HEK293 (cell line): ENCODE measurements around the gene ZNF709.

Experiments
- HOXD13 ChIP-seq: sonication (generic); formaldehyde crosslinking; IDR thresholded peaks from 2 replicates; pipeline ENCODE4 v1.8.0; 2022; ENCODE audit warnings: missing genetic modification reagents, borderline replicate concordance
- KLF9 ChIP-seq: fragments of 450-650 bp; formaldehyde crosslinking; IDR thresholded peaks from 2 replicates; pipeline ENCODE4 v1.5.1; 2016; ENCODE audit warnings: missing biosample characterization, missing genetic modification characterization, low read depth
- MZF1 ChIP-seq: fragments of 450-650 bp; formaldehyde crosslinking; IDR thresholded peaks from 2 replicates; pipeline ENCODE4 v1.5.1; 2017; ENCODE audit warnings: missing biosample characterization, missing genetic modification characterization, borderline replicate concordance
- PBX3 ChIP-seq: sonication (generic); formaldehyde crosslinking; IDR thresholded peaks from 2 replicates; pipeline ENCODE4 v1.8.1; 2022; ENCODE audit warnings: mild to moderate bottlenecking, moderate library complexity, missing genetic modification reagents
- SP2 ChIP-seq: fragments of 450-650 bp; formaldehyde crosslinking; IDR thresholded peaks from 2 replicates; pipeline ENCODE4 v1.5.1; 2016; ENCODE audit warnings: missing biosample characterization, missing genetic modification characterization
- SP3 ChIP-seq: fragments of 450-650 bp; formaldehyde crosslinking; IDR thresholded peaks from 2 replicates; pipeline ENCODE4 v1.5.1; 2016; ENCODE audit warnings: missing biosample characterization, missing genetic modification characterization
- SP7 ChIP-seq: fragments of 450-650 bp; formaldehyde crosslinking; IDR thresholded peaks from 2 replicates; pipeline ENCODE4 v1.5.1; 2016; ENCODE audit warnings: missing biosample characterization, missing genetic modification characterization
- ZBTB20 ChIP-seq: fragments of 450-650 bp; formaldehyde crosslinking; IDR thresholded peaks from 2 replicates; pipeline ENCODE4 v1.5.1; 2016; ENCODE audit warnings: missing biosample characterization, missing genetic modification characterization
- ZFHX2 ChIP-seq: fragments of 450-650 bp; formaldehyde crosslinking; conservative IDR thresholded peaks from 2 replicates; pipeline ENCODE4 v1.5.1; 2016; ENCODE audit warnings: missing biosample characterization, missing genetic modification characterization
- ZNF133 ChIP-seq: fragments of 450-650 bp; formaldehyde crosslinking; IDR thresholded peaks from 2 replicates; pipeline ENCODE4 v1.5.1; 2016; ENCODE audit warnings: missing biosample characterization, missing genetic modification characterization
- ZNF146 ChIP-seq: fragments of 450-650 bp; formaldehyde crosslinking; IDR thresholded peaks from 2 replicates; pipeline ENCODE4 v1.5.1; 2016; ENCODE audit warnings: missing biosample characterization, missing genetic modification characterization
- ZNF157 ChIP-seq: fragments of 450-650 bp; formaldehyde crosslinking; IDR thresholded peaks from 2 replicates; pipeline ENCODE4 v1.5.1; 2016; ENCODE audit warnings: missing biosample characterization, missing genetic modification characterization
- ZNF221 ChIP-seq: fragments of 450-650 bp; formaldehyde crosslinking; IDR thresholded peaks from 2 replicates; pipeline ENCODE4 v1.5.1; 2017; ENCODE audit warnings: missing biosample characterization, missing genetic modification characterization, borderline replicate concordance
- ZNF274 ChIP-seq, 2 experiments: fragments of 200-500 bp in 1 of 2; fragments of 450-650 bp in 1 of 2; sonication (Bioruptor generic) in 1 of 2; formaldehyde crosslinking in 1 of 2; IDR thresholded peaks; 2 replicates each; pipeline versions ENCODE4 v1.5.1 to v1.6.1; 2014 to 2016; ENCODE audit warnings: borderline replicate concordance in 1 of 2, inconsistent platforms in 1 of 2, low read length in 1 of 2, missing biosample characterization in 1 of 2, missing genetic modification characterization in 1 of 2
- ZNF341 ChIP-seq: fragments of 450-650 bp; formaldehyde crosslinking; IDR thresholded peaks from 2 replicates; pipeline ENCODE4; 2016; ENCODE audit warnings: low read depth, missing biosample characterization, missing genetic modification characterization
- ZNF354C ChIP-seq: fragments of 450-650 bp; formaldehyde crosslinking; IDR thresholded peaks from 2 replicates; pipeline ENCODE4 v1.5.1; 2016; ENCODE audit warnings: missing biosample characterization, missing genetic modification characterization, low read depth, borderline replicate concordance
- ZNF391 ChIP-seq: fragments of 450-650 bp; formaldehyde crosslinking; IDR thresholded peaks from 2 replicates; pipeline ENCODE4 v1.5.1; 2016; ENCODE audit warnings: low read depth, missing biosample characterization, missing genetic modification characterization, borderline replicate concordance
- ZNF621 ChIP-seq: fragments of 450-650 bp; formaldehyde crosslinking; IDR thresholded peaks from 2 replicates; pipeline ENCODE4 v1.5.1; 2017; ENCODE audit warnings: missing biosample characterization, missing genetic modification characterization
- ZNF623 ChIP-seq: fragments of 450-650 bp; formaldehyde crosslinking; IDR thresholded peaks from 2 replicates; pipeline ENCODE4 v1.5.1; 2016; ENCODE audit warnings: missing biosample characterization, missing genetic modification characterization
- ZNF658 ChIP-seq: fragments of 450-650 bp; formaldehyde crosslinking; IDR thresholded peaks from 2 replicates; pipeline ENCODE4; 2016; ENCODE audit warnings: missing biosample characterization, missing genetic modification characterization
- ZNF660 ChIP-seq: fragments of 450-650 bp; IDR thresholded peaks from 2 replicates; pipeline ENCODE4 v1.5.1; 2018; ENCODE audit warnings: missing biosample characterization, mild to moderate bottlenecking, missing genetic modification characterization
- ZNF768 ChIP-seq: fragments of 450-650 bp; formaldehyde crosslinking; IDR thresholded peaks from 2 replicates; pipeline ENCODE4 v1.5.1; 2018; ENCODE audit warnings: missing biosample characterization, mild to moderate bottlenecking, missing genetic modification characterization
- ZNF791 ChIP-seq: fragments of 450-650 bp; formaldehyde crosslinking; IDR thresholded peaks from 2 replicates; pipeline ENCODE4 v1.5.1; 2016; ENCODE audit warnings: missing biosample characterization, missing genetic modification characterization
- TF ChIP-seq, protein P1 (sequence below): fragments of 450-650 bp; formaldehyde crosslinking; IDR thresholded peaks from 2 replicates; pipeline ENCODE4 v1.5.1; 2017; ENCODE audit warnings: missing biosample characterization, missing genetic modification characterization
- TF ChIP-seq, protein P2 (sequence below): fragments of 450-650 bp; formaldehyde crosslinking; IDR thresholded peaks from 2 replicates; pipeline ENCODE4 v1.5.1; 2017; ENCODE audit warnings: missing biosample characterization, missing genetic modification characterization
- TF ChIP-seq, protein P3 (sequence below): IDR thresholded peaks from 2 replicates; pipeline ENCODE4 v1.6.1; 2011; ENCODE audit warnings: mild to moderate bottlenecking, low read depth, low read length, borderline replicate concordance
- TF ChIP-seq, protein P4 (sequence below): fragments of 450-650 bp; formaldehyde crosslinking; IDR thresholded peaks from 2 replicates; pipeline ENCODE4 v1.5.1; 2016; ENCODE audit warnings: missing biosample characterization, missing genetic modification characterization
- TF ChIP-seq, protein P5 (sequence below): fragments of 450-650 bp; formaldehyde crosslinking; IDR thresholded peaks from 2 replicates; pipeline ENCODE4 v1.5.1; 2016; ENCODE audit warnings: missing biosample characterization, missing genetic modification characterization
- TF ChIP-seq, protein P6 (sequence below): fragments of 450-650 bp; formaldehyde crosslinking; IDR thresholded peaks from 2 replicates; pipeline ENCODE4 v1.5.1; 2016; ENCODE audit warnings: missing biosample characterization, missing genetic modification characterization

ZNF709 gene

GRCh38 chr19:12440541-12441316 lies 43.9 kb downstream of the ZNF709 start, which contains the start of gene ZNF443 (continued):
- TF ChIP-seq, protein P1, sequence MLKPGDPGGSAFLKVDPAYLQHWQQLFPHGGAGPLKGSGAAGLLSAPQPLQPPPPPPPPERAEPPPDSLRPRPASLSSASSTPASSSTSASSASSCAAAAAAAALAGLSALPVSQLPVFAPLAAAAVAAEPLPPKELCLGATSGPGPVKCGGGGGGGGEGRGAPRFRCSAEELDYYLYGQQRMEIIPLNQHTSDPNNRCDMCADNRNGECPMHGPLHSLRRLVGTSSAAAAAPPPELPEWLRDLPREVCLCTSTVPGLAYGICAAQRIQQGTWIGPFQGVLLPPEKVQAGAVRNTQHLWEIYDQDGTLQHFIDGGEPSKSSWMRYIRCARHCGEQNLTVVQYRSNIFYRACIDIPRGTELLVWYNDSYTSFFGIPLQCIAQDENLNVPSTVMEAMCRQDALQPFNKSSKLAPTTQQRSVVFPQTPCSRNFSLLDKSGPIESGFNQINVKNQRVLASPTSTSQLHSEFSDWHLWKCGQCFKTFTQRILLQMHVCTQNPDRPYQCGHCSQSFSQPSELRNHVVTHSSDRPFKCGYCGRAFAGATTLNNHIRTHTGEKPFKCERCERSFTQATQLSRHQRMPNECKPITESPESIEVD (tag by site-specific recombination), result no peak
- no peak for TF ChIP-seq ZNF354C (tag by site-specific recombination)
- TF ChIP-seq ZNF157 (tag by site-specific recombination), result no peak
- TF ChIP-seq MZF1 (tag by site-specific recombination), result no peak
- TF ChIP-seq HOXD13 (CRISPR knock-in tag), result no peak
- TF ChIP-seq ZNF146, result no peak
- TF ChIP-seq, protein P2, sequence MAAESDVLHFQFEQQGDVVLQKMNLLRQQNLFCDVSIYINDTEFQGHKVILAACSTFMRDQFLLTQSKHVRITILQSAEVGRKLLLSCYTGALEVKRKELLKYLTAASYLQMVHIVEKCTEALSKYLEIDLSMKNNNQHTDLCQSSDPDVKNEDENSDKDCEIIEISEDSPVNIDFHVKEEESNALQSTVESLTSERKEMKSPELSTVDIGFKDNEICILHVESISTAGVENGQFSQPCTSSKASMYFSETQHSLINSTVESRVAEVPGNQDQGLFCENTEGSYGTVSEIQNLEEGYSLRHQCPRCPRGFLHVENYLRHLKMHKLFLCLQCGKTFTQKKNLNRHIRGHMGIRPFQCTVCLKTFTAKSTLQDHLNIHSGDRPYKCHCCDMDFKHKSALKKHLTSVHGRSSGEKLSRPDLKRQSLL (tag by site-specific recombination), result no peak
- no peak for TF ChIP-seq ZNF791 (tag by site-specific recombination)
- peak; percentile 49; the same call in 1 of the 2 replicates for TF ChIP-seq ZFHX2 (tag by site-specific recombination)
- no peak for TF ChIP-seq ZNF623 (tag by site-specific recombination)
- TF ChIP-seq SP3 (tag by site-specific recombination), result peak; percentile 78
- TF ChIP-seq, protein P3, sequence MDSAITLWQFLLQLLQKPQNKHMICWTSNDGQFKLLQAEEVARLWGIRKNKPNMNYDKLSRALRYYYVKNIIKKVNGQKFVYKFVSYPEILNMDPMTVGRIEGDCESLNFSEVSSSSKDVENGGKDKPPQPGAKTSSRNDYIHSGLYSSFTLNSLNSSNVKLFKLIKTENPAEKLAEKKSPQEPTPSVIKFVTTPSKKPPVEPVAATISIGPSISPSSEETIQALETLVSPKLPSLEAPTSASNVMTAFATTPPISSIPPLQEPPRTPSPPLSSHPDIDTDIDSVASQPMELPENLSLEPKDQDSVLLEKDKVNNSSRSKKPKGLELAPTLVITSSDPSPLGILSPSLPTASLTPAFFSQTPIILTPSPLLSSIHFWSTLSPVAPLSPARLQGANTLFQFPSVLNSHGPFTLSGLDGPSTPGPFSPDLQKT, result no peak
- TF ChIP-seq ZNF391 (tag by site-specific recombination), result no peak
- no peak for TF ChIP-seq ZNF274 (IDR thresholded peaks at IDR 0.05; ENCODE audit: low read length)
- no peak for TF ChIP-seq ZNF274 (tag by site-specific recombination; IDR thresholded peaks at IDR 0.05; ENCODE audit: borderline replicate concordance)
- TF ChIP-seq ZNF621 (tag by site-specific recombination), result no peak
- no peak for TF ChIP-seq ZNF658 (tag by site-specific recombination)
- no peak for TF ChIP-seq ZNF660 (tag by site-specific recombination)
- no peak for TF ChIP-seq PBX3 (CRISPR knock-in tag)
- TF ChIP-seq, protein P4, sequence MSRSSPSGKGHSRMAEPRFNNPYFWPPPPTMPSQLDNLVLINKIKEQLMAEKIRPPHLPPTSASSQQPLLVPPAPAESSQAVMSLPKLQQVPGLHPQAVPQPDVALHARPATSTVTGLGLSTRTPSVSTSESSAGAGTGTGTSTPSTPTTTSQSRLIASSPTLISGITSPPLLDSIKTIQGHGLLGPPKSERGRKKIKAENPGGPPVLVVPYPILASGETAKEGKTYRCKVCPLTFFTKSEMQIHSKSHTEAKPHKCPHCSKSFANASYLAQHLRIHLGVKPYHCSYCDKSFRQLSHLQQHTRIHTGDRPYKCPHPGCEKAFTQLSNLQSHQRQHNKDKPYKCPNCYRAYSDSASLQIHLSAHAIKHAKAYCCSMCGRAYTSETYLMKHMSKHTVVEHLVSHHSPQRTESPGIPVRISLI, result no peak
- peak; percentile 51; the same call in 1 of the 2 replicates for TF ChIP-seq KLF9 (tag by site-specific recombination)
- peak; percentile 91 for TF ChIP-seq SP2 (tag by site-specific recombination)
- TF ChIP-seq ZBTB20 (tag by site-specific recombination), result peak; percentile 93
- TF ChIP-seq ZNF221 (tag by site-specific recombination), result no peak
- peak; percentile 90 for TF ChIP-seq ZNF341 (tag by site-specific recombination)
- TF ChIP-seq ZNF133 (tag by site-specific recombination), result no peak
- TF ChIP-seq ZNF768, result no peak
- TF ChIP-seq, protein P5, sequence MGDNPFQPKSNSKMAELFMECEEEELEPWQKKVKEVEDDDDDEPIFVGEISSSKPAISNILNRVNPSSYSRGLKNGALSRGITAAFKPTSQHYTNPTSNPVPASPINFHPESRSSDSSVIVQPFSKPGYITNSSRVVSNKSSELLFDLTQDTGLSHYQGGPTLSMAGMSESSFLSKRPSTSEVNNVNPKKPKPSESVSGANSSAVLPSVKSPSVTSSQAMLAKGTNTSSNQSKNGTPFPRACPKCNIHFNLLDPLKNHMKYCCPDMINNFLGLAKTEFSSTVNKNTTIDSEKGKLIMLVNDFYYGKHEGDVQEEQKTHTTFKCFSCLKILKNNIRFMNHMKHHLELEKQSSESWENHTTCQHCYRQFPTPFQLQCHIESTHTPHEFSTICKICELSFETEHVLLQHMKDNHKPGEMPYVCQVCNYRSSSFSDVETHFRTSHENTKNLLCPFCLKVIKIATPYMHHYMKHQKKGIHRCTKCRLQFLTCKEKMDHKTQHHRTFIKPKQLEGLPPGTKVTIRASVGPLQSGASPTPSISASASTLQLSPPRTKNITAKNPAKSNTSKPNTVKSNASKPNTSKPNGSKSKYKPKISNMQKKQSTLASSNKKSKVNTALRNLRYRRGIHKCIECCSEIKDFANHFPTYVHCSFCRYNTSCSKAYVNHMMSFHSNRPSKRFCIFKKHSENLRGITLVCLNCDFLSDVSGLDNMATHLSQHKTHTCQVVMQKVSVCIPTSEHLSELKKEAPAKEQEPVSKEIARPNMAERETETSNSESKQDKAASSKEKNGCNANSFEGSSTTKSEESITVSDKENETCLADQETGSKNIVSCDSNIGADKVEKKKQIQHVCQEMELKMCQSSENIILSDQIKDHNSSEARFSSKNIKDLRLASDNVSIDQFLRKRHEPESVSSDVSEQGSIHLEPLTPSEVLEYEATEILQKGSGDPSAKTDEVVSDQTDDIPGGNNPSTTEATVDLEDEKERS (tag by site-specific recombination), result no peak
- TF ChIP-seq, protein P6, sequence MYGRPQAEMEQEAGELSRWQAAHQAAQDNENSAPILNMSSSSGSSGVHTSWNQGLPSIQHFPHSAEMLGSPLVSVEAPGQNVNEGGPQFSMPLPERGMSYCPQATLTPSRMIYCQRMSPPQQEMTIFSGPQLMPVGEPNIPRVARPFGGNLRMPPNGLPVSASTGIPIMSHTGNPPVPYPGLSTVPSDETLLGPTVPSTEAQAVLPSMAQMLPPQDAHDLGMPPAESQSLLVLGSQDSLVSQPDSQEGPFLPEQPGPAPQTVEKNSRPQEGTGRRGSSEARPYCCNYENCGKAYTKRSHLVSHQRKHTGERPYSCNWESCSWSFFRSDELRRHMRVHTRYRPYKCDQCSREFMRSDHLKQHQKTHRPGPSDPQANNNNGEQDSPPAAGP (tag by site-specific recombination), result no peak
- peak; percentile 9; the same call in 1 of the 2 replicates for TF ChIP-seq SP7 (tag by site-specific recombination)
